Neural progenitor cell (in vitro differentiated cells): ENCODE measurements around the gene GALNT18.

Experiments used
- CTCF ChIP-seq: fragments of 200-600 bp; sonication (generic); IDR thresholded peaks from 2 replicates; pipeline ENCODE4 v1.5.1; 2017; ENCODE audit warnings: antibody characterized with exemption, mild to moderate bottlenecking
- EZH2 ChIP-seq: fragments of 200-600 bp; sonication (generic); IDR thresholded peaks from 2 replicates; pipeline ENCODE4 v1.6.1; 2017; ENCODE audit warnings: antibody characterized with exemption, mild to moderate bottlenecking, moderate library complexity

- TF ChIP-seq CTCF (no peak), EZH2 (no peak)
Measured at GRCh38 chr11:11373934-11374333, 247.9 kb downstream of the GALNT18 start.
